SIG-M5 treated with dmso at 0.1 percent for 504 hours (cell line): ENCODE data around the gene DPYD.

Experiments used
- DNase-seq: peaks from one replicate; lab custom pipeline; 2025; ENCODE audit not compliant: unreplicated experiment; lab: John Stamatoyannopoulos, UW

The DPYD gene

DNA sequence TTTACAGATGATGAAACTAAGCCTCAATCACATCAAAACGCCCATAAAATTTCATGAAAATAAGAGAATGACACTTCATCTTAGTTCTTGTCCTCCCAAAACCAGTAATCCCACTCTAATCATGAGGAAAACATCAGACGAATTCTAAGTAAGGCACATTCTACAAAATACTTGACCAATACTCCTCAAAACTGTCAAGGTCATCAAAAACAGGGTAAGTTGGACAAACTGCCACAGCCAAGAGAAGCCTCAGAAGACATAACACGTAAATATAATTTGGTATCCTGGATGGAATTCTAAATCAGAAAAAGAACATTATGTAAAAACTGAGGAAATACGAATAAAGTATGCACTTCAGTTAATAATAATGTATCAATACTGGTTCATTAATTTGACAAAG lies 128.2 kb downstream of the DPYD start:
- DNase-seq: no peak

DNA sequence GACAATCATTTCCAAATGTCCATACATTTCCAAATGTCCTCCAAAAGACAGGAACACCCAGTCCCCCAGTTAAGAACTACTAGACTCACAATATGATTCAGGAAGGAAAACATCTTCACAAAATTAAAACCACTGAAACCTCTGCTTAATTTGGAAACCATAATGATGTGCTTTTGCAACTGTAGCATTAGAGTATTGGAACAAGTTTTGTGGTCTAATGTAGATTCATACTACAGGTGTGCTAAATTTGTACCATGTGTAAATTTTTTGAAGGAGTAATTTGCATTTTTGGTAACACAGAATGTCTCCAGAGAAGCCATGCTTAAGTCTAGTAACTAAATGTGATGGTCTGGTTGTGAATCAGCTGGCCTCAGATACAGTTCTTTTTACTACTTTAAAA lies 129.6 kb downstream of the DPYD start:
- no peak for DNase-seq

DNA sequence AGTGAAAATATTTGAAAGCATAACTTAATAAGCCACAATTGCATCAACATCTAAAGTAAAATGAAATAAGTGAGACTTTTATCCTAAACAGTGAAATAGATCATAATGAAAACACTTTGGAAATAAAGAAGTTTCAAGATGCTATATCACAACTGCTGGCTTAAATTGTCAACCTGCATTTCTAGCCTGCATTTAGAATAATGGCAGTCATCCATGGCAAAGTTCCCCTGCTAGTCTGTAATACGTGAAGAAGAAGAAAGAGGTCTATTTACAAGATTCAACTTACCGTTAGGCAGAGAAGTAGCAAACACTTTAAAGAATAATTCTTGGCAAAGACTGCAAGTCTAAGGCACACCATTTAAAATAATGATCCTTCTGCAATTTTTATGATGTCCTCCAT lies 133.6 kb downstream of the DPYD start:
- no peak for DNase-seq

- DNase-seq: no peak
Measured at GRCh38 chr1:97784661-97785060, 136.2 kb downstream of the DPYD start.

- no peak for DNase-seq
Measured at GRCh38 chr1:97783751-97784150, 137.1 kb downstream of the DPYD start.

GRCh38 chr1:97781762-97782337 lies 139.0 kb downstream of the DPYD start:
- DNase-seq: no peak

DNA sequence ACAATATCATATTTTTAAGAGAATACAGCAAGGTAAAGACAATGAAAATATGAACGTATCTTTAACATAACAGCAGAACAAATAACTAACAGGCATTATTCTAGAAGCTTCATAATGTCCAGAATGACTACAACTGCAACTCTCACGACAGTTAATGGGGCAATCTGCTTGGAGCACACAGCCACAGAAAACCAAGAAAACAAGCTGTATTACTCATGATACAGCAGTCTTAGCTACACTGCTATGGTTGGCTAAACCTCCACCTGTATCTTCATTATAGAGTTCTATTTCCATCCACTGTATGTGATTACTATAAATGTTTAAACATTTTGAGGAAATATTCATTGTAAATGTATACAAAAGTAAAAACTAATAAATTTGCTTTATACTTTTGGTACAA lies 139.9 kb downstream of the DPYD start:
- DNase-seq: no peak

DNA sequence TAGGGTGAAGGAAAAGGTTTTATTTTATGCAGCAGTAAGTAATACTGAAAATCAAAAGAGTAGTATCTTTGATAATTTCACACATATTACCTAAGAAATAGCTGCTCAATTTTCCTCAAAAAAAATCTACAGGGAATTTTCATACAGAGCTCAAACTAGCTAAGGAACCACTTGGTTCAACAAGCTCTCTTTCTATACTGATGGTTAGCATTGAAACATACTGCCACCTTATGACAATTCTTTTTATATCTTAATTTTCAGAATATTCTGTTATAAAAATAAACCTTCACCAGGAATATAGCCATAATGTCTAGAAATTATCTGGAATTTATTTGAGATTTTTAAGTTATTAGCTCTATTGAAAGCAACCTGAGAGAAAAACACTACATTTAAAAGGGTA lies 142.1 kb downstream of the DPYD start:
- no peak for DNase-seq

GRCh38 chr1:97770376-97770775 lies 150.5 kb downstream of the DPYD start:
- DNase-seq: no peak

DNA sequence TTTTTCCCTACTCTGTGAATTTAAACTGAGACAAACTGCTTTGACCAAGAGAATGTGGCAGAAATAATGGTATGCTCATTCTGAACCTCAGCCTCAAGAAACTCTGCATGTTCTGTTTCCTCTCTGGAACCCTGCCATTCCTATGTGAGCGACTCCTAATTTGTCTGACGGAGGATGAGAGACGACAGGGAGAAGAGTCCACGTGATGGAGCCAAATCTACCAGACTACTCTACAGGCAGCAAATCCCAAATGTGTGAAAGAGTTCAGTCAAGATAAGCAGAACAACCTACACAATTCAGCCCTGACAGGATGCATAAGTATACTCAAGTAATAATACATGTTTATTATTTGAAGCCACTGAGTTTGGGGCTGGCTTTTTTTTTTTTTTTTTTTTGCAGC lies 153.5 kb downstream of the DPYD start:
- DNase-seq: no peak

DNA sequence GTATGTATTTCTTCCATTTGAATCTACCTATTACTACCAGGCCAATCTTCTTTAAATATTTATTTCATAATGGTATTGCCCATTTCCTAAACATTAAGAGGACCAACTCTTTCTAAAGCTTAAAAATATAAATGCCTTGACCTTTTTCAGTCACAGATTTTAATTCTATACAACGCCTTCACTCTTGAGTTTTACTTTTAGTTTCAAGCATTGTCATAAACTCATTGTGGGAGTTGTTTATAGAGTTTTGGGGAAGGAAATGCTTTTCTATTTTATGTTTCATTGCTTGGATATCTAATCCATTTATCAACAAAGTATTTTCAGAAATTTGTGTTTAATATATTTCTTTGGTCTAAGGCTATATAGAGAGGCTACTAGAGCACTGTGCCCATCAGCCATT lies 155.8 kb downstream of the DPYD start:
- DNase-seq: no peak

GRCh38 chr1:97761637-97762036 lies 159.2 kb downstream of the DPYD start:
- DNase-seq: no peak

- no peak for DNase-seq
Measured at GRCh38 chr1:97759078-97759477, 161.8 kb downstream of the DPYD start.

DNA sequence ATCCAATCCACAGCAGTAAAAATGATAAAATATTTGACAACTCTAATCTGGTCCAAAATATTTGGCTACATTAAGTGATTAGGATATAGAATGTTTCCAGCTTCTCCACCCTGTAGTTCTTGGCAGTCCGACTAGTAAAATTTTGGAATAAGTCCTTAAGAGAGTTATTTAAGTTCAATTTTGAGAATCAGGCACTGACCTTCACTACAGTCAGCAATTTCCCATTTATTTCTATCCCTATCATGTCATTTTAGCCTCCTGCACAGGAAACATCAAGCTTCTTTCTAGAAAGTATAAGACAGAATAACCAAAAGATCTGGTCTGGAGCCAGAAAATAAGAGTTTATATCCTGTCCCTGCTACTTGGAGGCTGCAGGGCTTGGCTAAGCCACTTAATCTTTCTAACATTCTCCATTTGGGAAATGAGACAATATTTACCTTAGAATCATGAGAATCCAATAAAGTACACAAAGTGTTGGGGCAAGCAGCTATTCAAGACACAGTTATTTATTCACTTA lies 162.2 kb downstream of the DPYD start:
- no peak for DNase-seq

DNA sequence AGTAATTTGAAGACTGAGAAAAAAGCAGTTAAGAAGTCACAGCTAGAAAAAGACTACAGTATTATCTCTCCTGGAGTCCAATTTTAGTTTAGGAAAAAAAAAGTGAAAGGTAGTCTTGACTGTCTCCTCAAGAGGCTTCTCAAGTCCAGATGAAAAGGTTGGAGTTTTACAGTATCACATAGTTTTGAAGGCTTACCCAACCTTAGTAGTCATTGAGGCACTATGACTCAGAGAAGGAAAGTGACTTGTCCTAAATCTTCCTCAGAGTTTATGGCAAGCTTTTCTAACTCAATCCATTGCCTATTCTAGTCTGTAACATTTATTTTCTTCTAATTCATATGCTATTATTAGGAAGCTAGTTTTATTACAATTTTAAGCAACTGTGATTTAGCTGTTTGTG lies 174.9 kb downstream of the DPYD start:
- no peak for DNase-seq

DNA sequence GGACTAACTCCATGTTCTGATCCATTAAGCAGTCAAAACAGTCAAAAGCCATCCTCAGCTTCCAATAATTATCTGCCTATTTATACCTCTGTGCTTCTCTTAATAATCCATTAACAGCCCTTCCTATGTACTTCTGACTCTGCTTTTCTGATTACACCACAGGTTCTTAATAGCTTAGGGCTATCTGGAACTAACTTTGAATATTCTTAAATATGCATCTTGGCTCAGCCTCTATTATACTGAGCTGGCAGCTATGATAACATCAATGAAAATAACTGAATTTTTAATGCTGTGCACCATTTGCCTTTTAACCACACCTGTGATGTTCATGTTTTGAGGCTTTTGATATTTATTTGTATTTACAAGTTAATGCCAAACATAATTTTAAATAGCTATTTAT lies 175.9 kb downstream of the DPYD start:
- no peak for DNase-seq

GRCh38 chr1:97743129-97743528 lies 177.7 kb downstream of the DPYD start:
- DNase-seq: no peak

DNA sequence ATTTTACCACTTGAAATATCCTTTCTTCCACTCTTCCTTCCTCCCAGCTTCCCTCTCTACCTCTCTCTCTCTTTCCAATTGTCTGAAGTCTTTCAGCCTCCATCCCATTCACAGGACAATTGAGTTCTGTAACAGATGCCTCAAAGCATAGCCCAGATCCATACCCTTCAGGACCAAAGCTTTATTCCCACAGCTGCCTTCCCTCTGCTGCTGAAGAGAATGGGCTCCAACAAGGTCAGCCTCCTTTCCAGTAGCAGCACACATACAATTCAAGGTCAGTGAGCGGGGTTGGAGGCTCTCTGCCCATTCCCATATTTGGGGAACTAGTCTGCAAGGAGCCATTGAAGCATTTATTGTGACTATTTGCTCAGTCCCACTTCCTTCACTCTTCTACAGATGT lies 179.9 kb downstream of the DPYD start:
- no peak for DNase-seq

DNA sequence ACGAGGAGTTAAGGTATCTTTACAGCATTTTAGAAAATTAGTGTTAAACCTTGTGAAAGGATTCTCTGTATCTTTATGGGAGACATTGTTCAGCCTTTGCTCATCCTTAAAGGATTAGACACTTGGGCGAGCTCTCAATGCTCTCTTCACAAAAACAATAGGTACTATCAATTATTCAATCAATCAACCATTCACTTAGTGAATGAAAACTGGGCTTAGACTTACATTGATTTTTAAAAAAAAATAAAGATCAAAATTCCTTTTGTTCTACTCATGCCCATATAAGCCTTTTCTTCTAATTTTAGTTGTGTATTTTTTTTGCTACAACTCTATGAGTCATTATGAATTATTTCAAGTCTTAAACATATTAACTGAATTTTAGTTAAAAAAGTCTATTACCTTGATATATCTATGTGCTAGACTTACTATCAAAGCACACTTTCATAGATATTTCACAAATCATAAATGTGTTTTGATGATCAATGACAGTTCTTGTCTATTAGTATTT lies 181.2 kb downstream of the DPYD start:
- no peak for DNase-seq

- DNase-seq: no peak
Measured at GRCh38 chr1:97738270-97738669, 182.6 kb downstream of the DPYD start.

- DNase-seq: no peak
Measured at GRCh38 chr1:97730271-97730670, 190.6 kb downstream of the DPYD start.

- DNase-seq: no peak
Measured at GRCh38 chr1:97728436-97728835, 192.4 kb downstream of the DPYD start.

GRCh38 chr1:97727029-97727428 lies 193.8 kb downstream of the DPYD start:
- DNase-seq: no peak
